ENCODE results near the gene CD247.

Gene CD247

DNA sequence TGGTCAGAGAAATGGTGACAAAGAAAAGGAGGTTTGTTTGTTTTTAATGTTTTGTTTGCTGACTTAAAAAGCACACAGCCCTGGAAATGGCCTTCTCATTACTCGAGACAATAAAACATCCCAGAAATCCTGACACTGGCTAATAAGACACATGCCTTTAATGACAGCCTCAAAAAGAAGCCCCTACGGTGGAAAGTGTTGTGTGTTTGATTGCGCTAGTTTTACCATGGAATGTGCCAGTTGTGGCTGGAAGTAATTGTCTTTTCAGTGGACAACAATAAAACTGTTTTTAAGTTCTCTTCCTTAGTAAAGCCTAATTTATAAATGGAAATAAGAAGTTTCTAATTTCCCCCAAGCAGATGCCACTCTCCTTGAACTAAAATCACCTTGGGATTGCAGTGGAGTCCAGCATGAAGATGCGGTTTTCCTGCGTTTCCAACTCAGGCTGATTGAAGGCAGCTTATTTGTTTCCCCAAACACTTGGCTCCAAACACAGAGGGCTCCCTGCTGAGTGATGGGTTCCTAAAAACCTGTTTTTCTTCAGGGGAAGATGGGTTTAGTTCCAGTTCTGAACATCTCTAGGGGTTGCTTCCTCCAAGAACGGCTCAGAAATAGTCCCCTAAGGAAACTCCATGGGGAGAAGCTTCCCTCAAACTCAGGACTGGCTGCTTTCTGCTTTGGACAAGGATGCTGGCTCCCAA is 54.3 kb downstream of the CD247 start:
- no peak for DNase-seq (ENCODE audit: low read depth, low spot score)

GRCh38 chr1:167463080-167463479 is 55.2 kb downstream of the CD247 start:
- no peak for DNase-seq (ENCODE audit: low read depth, low spot score)

- DNase-seq (ENCODE audit: low read depth, low spot score) = no peak
Observed at GRCh38 chr1:167462341-167462740, 56.0 kb downstream of the CD247 start.

GRCh38 chr1:167460836-167461235 is 57.5 kb downstream of the CD247 start:
- no peak for DNase-seq (ENCODE audit: low read depth, low spot score)

- no peak for DNase-seq (ENCODE audit: low read depth, low spot score)
Observed at GRCh38 chr1:167457936-167458584, 60.3 kb downstream of the CD247 start.

- no peak for DNase-seq (ENCODE audit: low read depth, low spot score)
Observed at GRCh38 chr1:167456926-167457325, 61.4 kb downstream of the CD247 start.

- DNase-seq (ENCODE audit: low read depth, low spot score) = no peak
Observed at GRCh38 chr1:167456524-167456923, 61.8 kb downstream of the CD247 start.

DNA sequence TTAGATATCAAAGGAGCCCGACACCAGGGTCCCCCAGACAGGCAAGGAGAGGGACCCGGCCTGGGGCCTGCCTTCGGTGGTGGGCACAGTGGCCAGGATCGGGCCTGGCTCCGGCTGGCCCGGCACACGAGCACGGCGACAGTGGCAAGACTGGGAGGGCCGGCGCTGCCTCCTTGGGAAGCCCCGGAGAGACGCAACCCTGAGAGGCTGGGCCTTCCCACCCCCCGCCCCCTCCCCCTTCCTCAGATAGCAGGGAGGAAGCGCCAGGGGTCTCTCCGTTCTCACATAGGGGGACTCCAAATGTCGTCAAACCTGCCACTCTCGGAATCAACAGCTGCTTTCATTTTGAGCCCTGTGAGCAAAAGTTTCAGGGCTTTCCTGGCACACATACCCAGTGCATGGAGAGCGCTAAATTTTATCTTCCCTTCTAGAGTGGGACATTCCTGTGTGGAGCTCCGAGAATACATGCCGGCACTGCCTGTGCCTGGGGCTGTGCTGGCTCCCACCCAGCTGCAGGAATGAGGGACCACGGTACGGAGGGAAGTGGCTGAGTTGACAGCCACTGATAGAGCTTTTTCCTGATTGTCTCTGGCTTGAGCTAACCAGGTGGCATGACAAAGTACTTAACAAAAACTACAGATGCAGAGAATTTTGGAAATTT is 62.4 kb downstream of the CD247 start:
- no peak for DNase-seq (ENCODE audit: low read depth, low spot score)

DNA sequence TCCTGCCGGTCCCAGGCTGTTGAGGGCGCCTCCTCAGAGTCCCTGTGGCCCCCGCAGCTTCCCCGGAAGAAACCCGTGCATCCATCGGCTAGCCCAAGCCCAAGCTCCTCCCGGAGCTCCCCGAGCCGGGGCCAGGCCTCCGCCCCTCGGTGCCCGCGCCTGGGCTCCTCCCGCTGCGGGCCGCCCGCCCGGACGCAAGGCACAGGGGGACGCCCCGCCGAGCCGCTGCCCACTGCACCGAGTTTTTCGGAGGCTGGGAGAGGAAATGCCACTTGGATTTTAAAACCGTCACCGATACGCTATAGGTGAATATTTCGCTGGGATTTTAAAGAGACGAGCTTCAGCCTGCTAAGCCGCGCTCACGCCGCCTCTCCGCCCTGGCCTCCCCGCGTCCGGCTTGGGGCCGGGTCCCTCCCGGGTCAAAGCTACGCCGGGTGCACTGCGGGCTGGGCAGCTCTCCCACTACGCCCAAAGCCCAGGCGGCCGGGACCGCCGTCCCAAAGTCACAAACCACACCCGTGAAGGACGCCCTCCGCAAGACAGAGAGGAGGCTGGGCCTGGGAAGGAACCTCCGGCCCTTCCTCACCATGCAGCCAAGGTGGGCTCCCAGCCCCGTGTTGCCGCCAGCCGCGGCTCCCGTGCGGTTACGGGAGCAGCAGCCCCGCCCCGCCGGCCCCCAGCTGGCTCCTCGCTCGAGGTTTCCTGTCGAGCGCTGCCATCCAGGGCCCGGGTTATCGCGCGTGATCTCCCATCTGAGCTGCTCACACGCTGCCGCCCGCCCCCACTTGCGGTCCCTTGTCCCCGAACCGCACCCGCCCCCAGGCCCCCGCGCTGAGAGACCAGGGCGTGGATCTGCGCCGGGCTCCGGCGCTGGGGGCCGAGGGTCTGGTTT is 63.2 kb downstream of the CD247 start:
- no peak for DNase-seq (ENCODE audit: low read depth, low spot score)

- no peak for DNase-seq (ENCODE audit: low read depth, low spot score)
Observed at GRCh38 chr1:167454304-167454893, 63.9 kb downstream of the CD247 start.

GRCh38 chr1:167453123-167453522 is 65.2 kb downstream of the CD247 start:
- DNase-seq (ENCODE audit: low read depth, low spot score) = no peak

DNA sequence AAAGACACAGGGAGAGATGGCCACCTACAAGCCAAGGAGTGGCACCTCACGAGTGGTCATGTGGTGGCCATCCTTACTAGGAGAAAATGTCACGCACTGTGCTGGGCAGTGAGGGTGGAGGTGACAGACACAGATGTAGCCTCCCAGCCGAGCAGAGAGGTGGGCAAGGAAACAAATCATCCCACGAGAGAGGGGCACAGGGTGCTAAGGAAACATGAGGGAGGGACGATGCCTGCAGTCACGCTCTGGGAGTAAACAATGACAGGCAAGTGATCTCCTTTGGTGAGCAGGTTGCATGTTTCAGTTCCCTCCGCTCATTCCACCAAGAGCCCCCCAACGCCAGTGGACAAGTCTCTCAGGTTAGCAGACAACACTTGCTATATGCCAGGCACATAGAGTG is 65.8 kb downstream of the CD247 start:
- DNase-seq (ENCODE audit: low read depth, low spot score) = no peak

DNA sequence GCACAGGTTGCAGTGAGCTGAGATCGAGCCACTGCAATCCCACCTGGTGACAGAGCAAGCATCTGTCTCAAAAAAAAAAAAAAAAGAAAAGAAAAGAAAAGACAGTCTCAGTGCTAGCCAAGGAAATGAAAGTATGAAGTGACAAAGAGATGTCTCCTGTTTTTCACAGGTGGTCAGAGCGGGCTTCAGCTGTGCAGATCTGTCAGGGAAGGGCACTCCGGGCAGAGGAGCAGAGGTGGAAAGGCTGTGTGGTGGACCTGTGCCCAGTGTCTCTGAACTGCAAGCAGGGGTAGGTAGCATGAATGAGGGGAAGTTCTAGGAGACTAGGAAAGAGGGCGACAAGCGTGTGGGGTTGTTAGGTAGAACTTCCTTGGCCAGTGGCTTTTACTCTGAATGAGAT is 67.5 kb downstream of the CD247 start:
- no peak for DNase-seq (ENCODE audit: low read depth, low spot score)

- DNase-seq (ENCODE audit: low read depth, low spot score) = no peak
Observed at GRCh38 chr1:167447521-167448136, 70.7 kb downstream of the CD247 start.

GRCh38 chr1:167446966-167447365 is 71.4 kb downstream of the CD247 start:
- no peak for DNase-seq (ENCODE audit: low read depth, low spot score)

GRCh38 chr1:167443757-167444156 is 74.6 kb downstream of the CD247 start:
- DNase-seq (ENCODE audit: low read depth, low spot score) = no peak

DNA sequence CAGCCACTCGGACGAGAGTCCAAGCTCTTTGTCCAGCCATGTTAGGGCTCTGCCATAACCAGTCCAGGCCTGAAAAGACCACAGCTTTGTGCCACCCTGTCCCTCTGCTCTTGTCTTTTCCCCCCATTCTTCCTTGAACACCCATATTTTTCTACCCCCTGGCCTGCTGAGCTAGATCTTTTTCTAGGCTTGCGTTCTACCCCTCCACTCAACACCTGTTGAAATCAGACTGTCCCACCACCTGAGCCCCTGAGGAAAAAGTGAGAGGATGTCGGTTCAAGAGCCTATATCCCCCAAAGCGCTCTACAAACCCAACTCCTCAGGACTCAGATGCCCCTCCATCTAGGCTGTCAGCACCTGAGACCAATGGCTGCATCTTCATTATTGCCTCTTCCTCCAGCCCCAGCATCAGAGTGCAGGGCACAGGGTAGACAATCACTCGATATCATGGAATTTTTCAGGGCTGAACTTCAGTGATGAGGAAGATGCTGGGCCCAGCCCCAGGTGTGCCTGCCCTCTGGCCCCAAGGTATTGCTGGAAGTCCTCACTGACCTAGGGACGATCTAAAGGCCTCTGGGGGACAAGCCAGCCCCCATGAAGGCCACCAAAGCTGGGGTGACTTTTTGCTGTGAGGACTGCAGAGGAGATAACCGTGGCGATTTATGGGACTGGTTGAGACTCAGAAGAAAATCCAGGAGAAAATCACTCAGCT is 75.3 kb downstream of the CD247 start:
- no peak for DNase-seq (ENCODE audit: low read depth, low spot score)

GRCh38 chr1:167442142-167442848 is 76.0 kb downstream of the CD247 start:
- DNase-seq (ENCODE audit: low read depth, low spot score) = peak; percentile 37

DNA sequence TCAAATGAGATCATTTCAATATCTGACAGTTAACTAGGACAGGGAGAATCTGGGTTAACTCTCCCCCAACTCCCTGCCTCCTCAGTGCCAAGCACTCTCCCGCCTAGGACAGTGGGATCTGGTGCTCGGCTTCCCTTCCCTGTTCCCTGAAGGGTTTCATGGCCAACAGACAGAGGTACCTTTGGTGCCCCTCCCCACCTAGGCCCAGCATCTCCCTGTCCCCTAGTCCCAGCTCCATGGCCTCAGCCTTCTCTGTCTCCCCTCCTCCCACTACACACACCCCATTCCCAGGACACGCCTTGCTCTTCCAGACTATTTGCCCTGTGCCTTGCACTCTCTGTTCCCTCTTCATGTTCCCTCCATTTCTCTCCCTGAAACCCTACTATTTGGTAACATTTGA is 77.1 kb downstream of the CD247 start:
- no peak for DNase-seq (ENCODE audit: low read depth, low spot score)

DNA sequence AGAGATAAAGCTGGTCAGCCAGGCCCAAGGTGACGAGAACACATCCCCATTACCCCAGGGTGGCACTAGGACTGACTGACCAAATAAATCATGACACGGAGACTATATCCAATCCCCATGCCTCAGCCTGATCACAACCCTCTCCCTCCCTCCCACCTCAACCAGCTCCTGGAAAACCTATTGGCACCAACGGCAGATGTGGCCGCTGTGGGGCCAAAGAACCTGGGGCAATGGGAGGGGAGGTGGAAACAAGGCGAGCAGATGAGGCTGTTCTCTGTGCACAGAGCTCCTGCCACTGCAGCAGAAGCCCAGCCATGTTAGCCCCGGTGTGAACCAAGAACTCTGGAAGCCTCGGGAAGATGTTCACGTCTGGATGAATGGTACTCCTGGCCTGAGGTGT is 77.6 kb downstream of the CD247 start:
- no peak for DNase-seq (ENCODE audit: low read depth, low spot score)
